HEK293T (cell line): ENCODE measurements around the gene TRAF3.

Experiments
- CTCF ChIA-PET: fragments of 350-600 bp; formaldehyde crosslinking; extraction: SDS; loops from one replicate; lab custom pipeline; 2021; ENCODE audit warnings: antibody characterized with exemption, inconsistent platforms; lab: Yijun Ruan, JAX
- POLR2A ChIA-PET: fragments of 350-600 bp; formaldehyde crosslinking; extraction: SDS; loops from one replicate; lab custom pipeline; 2020; ENCODE audit warnings: antibody characterized with exemption, inconsistent platforms; lab: Yijun Ruan, JAX
- DNase-seq: peaks from one replicate; pipeline ENCODE4 v3.0.0; 2012; ENCODE audit warnings: mixed read lengths; ENCODE audit errors: extremely low spot score
- ARNT ChIP-seq: fragments of 450-650 bp; IDR thresholded peaks from 2 replicates; pipeline ENCODE4 v1.6.1; 2017; ENCODE audit warnings: mild to moderate bottlenecking
- BHLHE40 ChIP-seq: fragments of 450-650 bp; IDR thresholded peaks from 2 replicates; pipeline ENCODE4 v1.6.1; 2016; ENCODE audit warnings: mild to moderate bottlenecking, moderate library complexity, borderline replicate concordance
- CTBP1 ChIP-seq: fragments of 450-650 bp; IDR thresholded peaks from 2 replicates; pipeline ENCODE4 v1.6.1; 2016; ENCODE audit warnings: borderline replicate concordance
- ELF4 ChIP-seq: fragments of 450-650 bp; IDR thresholded peaks from 2 replicates; pipeline ENCODE4 v1.6.1; 2017; ENCODE audit warnings: antibody characterized with exemption
- FOXA1 ChIP-seq: fragments of 450-650 bp; IDR thresholded peaks from 2 replicates; pipeline ENCODE4 v1.6.1; 2016; ENCODE audit warnings: mild to moderate bottlenecking
- FOXK2 ChIP-seq: fragments of 450-650 bp; IDR thresholded peaks from 2 replicates; pipeline ENCODE4 v1.6.1; 2016; ENCODE audit warnings: mild to moderate bottlenecking
- FOXM1 ChIP-seq: fragments of 450-650 bp; IDR thresholded peaks from 2 replicates; pipeline ENCODE4 v1.6.1; 2017; ENCODE audit warnings: mild to moderate bottlenecking, borderline replicate concordance
- HDGF ChIP-seq: fragments of 450-650 bp; IDR thresholded peaks from 2 replicates; pipeline ENCODE4 v1.6.1; 2017; ENCODE audit warnings: antibody characterized with exemption, borderline replicate concordance
- L3MBTL2 ChIP-seq: fragments of 450-650 bp; conservative IDR thresholded peaks from 2 replicates; pipeline ENCODE4 v1.6.1; 2016; ENCODE audit warnings: mild to moderate bottlenecking
- LEF1 ChIP-seq: fragments of 450-650 bp; IDR thresholded peaks from 2 replicates; pipeline ENCODE4 v1.6.1; 2017; ENCODE audit warnings: mild to moderate bottlenecking, borderline replicate concordance
- NFRKB ChIP-seq: fragments of 450-650 bp; IDR thresholded peaks from 2 replicates; pipeline ENCODE4 v1.6.1; 2016; ENCODE audit warnings: mild to moderate bottlenecking, moderate library complexity
- SP1 ChIP-seq: fragments of 450-650 bp; IDR thresholded peaks from 2 replicates; pipeline ENCODE4 v1.6.1; 2017
- SUZ12 ChIP-seq: fragments of 450-650 bp; IDR thresholded peaks from 2 replicates; pipeline ENCODE4 v1.6.1; 2016; ENCODE audit warnings: mild to moderate bottlenecking
- TARDBP ChIP-seq: fragments of 450-650 bp; IDR thresholded peaks from 2 replicates; pipeline ENCODE4 v1.6.1; 2016
- ZNF384 ChIP-seq: fragments of 450-650 bp; IDR thresholded peaks from 2 replicates; pipeline ENCODE4 v1.6.1; 2016
- TF ChIP-seq, protein P1 (sequence below): fragments of 450-650 bp; IDR thresholded peaks from 2 replicates; pipeline ENCODE4 v1.6.1; 2016

Gene TRAF3

DNA sequence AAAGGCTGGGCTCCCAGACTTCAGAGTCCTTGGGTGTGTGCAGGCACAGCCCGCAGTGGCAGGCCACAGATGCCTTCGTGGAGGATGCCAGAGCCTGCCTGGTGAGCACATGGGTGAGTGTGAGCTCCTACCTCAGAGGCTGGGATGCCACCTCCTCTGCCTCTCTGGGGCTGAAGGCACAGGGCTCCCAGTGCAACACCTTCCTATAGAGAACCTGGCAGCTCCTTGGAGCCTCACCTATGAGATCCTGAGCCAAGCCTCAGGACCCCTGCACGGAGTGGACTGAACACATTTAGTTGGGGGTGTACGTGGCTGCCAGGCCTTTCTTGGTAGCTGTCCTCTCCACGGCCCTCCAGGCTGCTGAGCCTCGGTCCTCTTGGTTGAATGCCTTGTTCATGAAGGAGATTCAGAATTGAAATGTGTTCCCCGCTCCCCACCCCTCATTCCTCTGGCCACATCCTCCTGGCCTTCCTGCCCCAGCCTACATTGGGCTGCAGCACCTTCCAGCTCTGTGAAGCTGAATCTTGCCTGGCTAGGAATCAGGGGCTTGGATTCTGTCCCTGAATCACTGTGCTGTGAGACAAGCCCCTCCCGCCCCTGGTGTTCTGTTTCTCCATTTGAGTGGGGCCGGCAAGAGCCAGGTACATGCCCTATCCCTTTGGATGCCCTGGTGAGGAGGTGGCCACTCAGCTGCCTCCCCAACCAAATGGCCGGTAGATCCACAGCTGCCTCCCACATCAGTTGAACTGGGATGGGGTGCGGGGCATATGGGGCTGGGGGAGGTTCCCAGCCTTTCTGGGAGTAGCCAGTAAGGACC lies 38.7 kb upstream of the TRAF3 start:
- POLR2A ChIA-PET: no interaction called here
- no peak for DNase-seq
- no peak for TF ChIP-seq ARNT
- TF ChIP-seq HDGF: no peak
- no peak for TF ChIP-seq FOXA1
- no peak for TF ChIP-seq FOXK2
- no peak for TF ChIP-seq BHLHE40
- no peak for TF ChIP-seq L3MBTL2
- no peak for TF ChIP-seq FOXM1
- TF ChIP-seq CTBP1: no peak
- TF ChIP-seq SUZ12: no peak
- TF ChIP-seq NFRKB: no peak
- TF ChIP-seq ZNF384: no peak
- TF ChIP-seq SP1: no peak
- TF ChIP-seq ELF4: no peak
- TF ChIP-seq TARDBP: no peak
- TF ChIP-seq LEF1: no peak
- TF ChIP-seq, protein P1, sequence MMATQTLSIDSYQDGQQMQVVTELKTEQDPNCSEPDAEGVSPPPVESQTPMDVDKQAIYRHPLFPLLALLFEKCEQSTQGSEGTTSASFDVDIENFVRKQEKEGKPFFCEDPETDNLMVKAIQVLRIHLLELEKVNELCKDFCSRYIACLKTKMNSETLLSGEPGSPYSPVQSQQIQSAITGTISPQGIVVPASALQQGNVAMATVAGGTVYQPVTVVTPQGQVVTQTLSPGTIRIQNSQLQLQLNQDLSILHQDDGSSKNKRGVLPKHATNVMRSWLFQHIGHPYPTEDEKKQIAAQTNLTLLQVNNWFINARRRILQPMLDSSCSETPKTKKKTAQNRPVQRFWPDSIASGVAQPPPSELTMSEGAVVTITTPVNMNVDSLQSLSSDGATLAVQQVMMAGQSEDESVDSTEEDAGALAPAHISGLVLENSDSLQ: no peak
- CTCF ChIA-PET: no interaction called here

- POLR2A ChIA-PET: no interaction called here
- no peak for DNase-seq
- CTCF ChIA-PET: no interaction called here
- TF ChIP-seq FOXM1 (no peak), ZNF384 (no peak), HDGF (no peak), L3MBTL2 (no peak), BHLHE40 (no peak), SP1 (no peak), LEF1 (no peak), TARDBP (no peak), FOXK2 (no peak), SUZ12 (no peak), CTBP1 (no peak), ELF4 (no peak), NFRKB (no peak), FOXA1 (no peak), ARNT (no peak)
- TF ChIP-seq, protein P1: no peak
Observed at GRCh38 chr14:102739190-102739469, 38.1 kb upstream of the TRAF3 start.

DNA sequence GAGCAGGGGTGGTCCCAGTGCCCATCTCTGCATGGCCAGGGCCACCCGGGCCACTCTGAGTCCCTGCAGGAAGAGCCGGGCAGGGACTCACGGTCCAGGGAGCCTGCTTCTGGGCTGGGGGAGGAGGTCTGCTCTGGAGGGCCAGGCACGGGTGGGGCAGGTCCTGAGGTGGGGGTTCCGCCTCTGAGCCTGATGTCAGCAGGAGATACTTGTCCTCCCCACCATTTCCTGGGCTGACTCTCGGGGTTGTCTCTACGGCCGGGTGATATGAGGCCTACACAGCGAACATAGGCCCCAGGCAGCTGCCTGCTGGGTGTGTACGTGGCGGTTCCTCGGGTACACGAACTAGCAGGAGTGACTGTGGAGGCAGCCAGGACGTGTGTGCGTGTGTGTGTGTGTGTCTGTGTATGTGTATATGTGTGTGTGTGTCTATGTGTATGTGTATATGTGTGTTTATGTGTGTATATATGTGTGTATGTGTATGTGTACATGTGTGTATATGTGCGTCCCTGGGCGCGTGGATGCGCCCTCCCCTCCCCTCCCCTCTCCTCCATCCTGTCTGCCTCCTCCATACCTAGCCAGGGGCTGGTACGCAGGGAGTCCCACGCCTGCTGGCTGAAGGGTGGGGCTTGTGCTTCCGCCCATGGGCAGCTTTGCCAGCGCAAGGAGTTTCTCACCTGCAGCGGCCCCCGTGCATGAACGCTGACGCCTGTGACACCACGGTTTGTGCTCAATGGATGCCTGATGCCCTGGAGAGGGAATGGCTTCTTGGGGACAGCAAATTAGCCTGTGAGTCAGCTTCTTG lies 30.4 kb upstream of the TRAF3 start:
- no peak for DNase-seq
- POLR2A ChIA-PET: no interaction called here
- TF ChIP-seq SP1 (no peak), ZNF384 (no peak), L3MBTL2 (no peak), CTBP1 (no peak), FOXK2 (no peak), ELF4 (no peak), ARNT (no peak), FOXA1 (no peak), HDGF (no peak), BHLHE40 (no peak), NFRKB (no peak), SUZ12 (no peak), TARDBP (no peak), FOXM1 (no peak), LEF1 (no peak)
- TF ChIP-seq, protein P1: no peak
- CTCF ChIA-PET: no interaction called here

GRCh38 chr14:102748806-102749205 lies 28.4 kb upstream of the TRAF3 start:
- ChIA-PET POLR2A (no interaction called here), CTCF (no interaction called here)
- DNase-seq: no peak
- TF ChIP-seq SP1: no peak
- TF ChIP-seq FOXM1: no peak
- no peak for TF ChIP-seq L3MBTL2
- TF ChIP-seq FOXK2: no peak
- TF ChIP-seq, protein P1: no peak
- TF ChIP-seq NFRKB: no peak
- TF ChIP-seq ARNT: no peak
- no peak for TF ChIP-seq LEF1
- no peak for TF ChIP-seq CTBP1
- no peak for TF ChIP-seq HDGF
- TF ChIP-seq SUZ12: no peak
- no peak for TF ChIP-seq FOXA1
- TF ChIP-seq BHLHE40: no peak
- TF ChIP-seq ZNF384: no peak
- no peak for TF ChIP-seq ELF4
- no peak for TF ChIP-seq TARDBP
